GM23248 (cell line): ENCODE measurements around the gene PTGDR. TPM values are rescaled to one million over a fixed set of nuclear protein-coding genes. Genes with fewer than 3 reads are reported as not detected.
A peak's percentile ranks its signal among the peaks of the same experiment; 100 is the strongest.

Source experiments
- DNase-seq: peaks from one replicate; pipeline ENCODE4 v3.0.0-alpha.2; 2015
- H2AFZ ChIP-seq: fragments of 200-600 bp; sonication (generic); 2 replicates; pipeline ENCODE4 v1.6.1; 2016; ENCODE audit warnings: antibody characterized with exemption
- H3F3A ChIP-seq: fragments of 200-600 bp; sonication (generic); 2 replicates; pipeline ENCODE4 v1.6.1; 2016; ENCODE audit warnings: mild to moderate bottlenecking, antibody characterized with exemption, mixed run types; ENCODE audit not compliant: insufficient read depth
- H3K27ac ChIP-seq: fragments of 200-600 bp; sonication (generic); 2 replicates; pipeline ENCODE4 v1.5.1; 2016; ENCODE audit warnings: mild to moderate bottlenecking
- H3K27me3 ChIP-seq: fragments of 200-600 bp; sonication (generic); replicated peaks from 2 replicates; pipeline ENCODE4 v1.6.1; 2016; ENCODE audit warnings: mild to moderate bottlenecking; ENCODE audit not compliant: insufficient read depth
- H3K36me3 ChIP-seq: fragments of 200-600 bp; sonication (generic); 2 replicates; pipeline ENCODE4 v1.6.1; 2016; ENCODE audit warnings: low read depth, mild to moderate bottlenecking
- H3K4me1 ChIP-seq: fragments of 200-600 bp; sonication (generic); 2 replicates; pipeline ENCODE4 v1.6.1; 2016; ENCODE audit warnings: mild to moderate bottlenecking; ENCODE audit not compliant: insufficient read depth
- H3K4me2 ChIP-seq: fragments of 200-600 bp; sonication (generic); one replicate; pipeline ENCODE4 v1.6.1; 2016; ENCODE audit warnings: mild to moderate bottlenecking; ENCODE audit not compliant: unreplicated experiment
- H3K4me3 ChIP-seq: fragments of 200-600 bp; sonication (generic); 2 replicates; pipeline ENCODE4 v1.5.1; 2016; ENCODE audit warnings: mild to moderate bottlenecking
- H3K79me2 ChIP-seq: fragments of 200-600 bp; sonication (generic); 2 replicates; pipeline ENCODE4 v1.6.1; 2016; ENCODE audit warnings: mild to moderate bottlenecking; ENCODE audit not compliant: insufficient read depth
- H3K9ac ChIP-seq: fragments of 200-600 bp; sonication (generic); 2 replicates; pipeline ENCODE4 v1.6.1; 2016; ENCODE audit warnings: mild to moderate bottlenecking
- H3K9me2 ChIP-seq: fragments of 200-600 bp; sonication (generic); 2 replicates; pipeline ENCODE4 v1.6.1; 2016; ENCODE audit warnings: mixed run types, mild to moderate bottlenecking, moderate library complexity; ENCODE audit not compliant: insufficient read depth
- H3K9me3 ChIP-seq: fragments of 200-600 bp; sonication (generic); one replicate; pipeline ENCODE4 v1.6.1; 2017; ENCODE audit warnings: low read depth
- H4K20me1 ChIP-seq: fragments of 200-600 bp; sonication (generic); 2 replicates; pipeline ENCODE4 v1.6.0; 2016; ENCODE audit not compliant: insufficient read depth
- EZH2 ChIP-seq: fragments of 200-600 bp; sonication (generic); IDR thresholded peaks from 2 replicates; pipeline ENCODE4 v1.6.1; 2018; ENCODE audit warnings: antibody characterized with exemption, mild to moderate bottlenecking; ENCODE audit not compliant: insufficient read depth, poor library complexity, severe bottlenecking
- EZH2phosphoT487 ChIP-seq: fragments of 200-600 bp; sonication (generic); IDR thresholded peaks from 2 replicates; pipeline ENCODE4 v1.6.1; 2018; ENCODE audit warnings: antibody characterized with exemption, moderate library complexity, mild to moderate bottlenecking, low read depth; ENCODE audit not compliant: insufficient read depth
- WGBS, 2 experiments: methylation state at CpG; one replicate each; pipeline ENCODE4 v1.1.6; 2015 to 2017; ENCODE audit warnings: low lambda C conversion rate in 2 of 2, low coverage in 1 of 2; ENCODE audit errors: missing lambda C conversion rate in 2 of 2; 5-methylcytosine and 5-hydroxymethylcytosine counted together
- in situ Hi-C: fragments of 300-500 bp; cut with MboI; formaldehyde crosslinking; loops from 2 replicates; pipeline ENCODE4 v1.15.0; 2020
- polyA plus RNA-seq: library from polyadenylated mRNA; unstranded; fragments of >200 nt; fragmentation: Nextera tagmentation; extraction: Ambion mirVana; gene quantifications from 2 replicates; pipeline ENCODE4 v1.2.1, GENCODE V29; 2016
- total RNA-seq: library from RNA; depleted of rRNA; stranded (reverse); fragments of >200 nt; shearing (Covaris generic); gene quantifications from 2 replicates; pipeline ENCODE4 v1.2.3, GENCODE V29; 2014

Gene PTGDR
- total and polyA plus RNA-seq, 2 experiments from 2014 or later = 0.09 TPM; not detected in 1

DNA sequence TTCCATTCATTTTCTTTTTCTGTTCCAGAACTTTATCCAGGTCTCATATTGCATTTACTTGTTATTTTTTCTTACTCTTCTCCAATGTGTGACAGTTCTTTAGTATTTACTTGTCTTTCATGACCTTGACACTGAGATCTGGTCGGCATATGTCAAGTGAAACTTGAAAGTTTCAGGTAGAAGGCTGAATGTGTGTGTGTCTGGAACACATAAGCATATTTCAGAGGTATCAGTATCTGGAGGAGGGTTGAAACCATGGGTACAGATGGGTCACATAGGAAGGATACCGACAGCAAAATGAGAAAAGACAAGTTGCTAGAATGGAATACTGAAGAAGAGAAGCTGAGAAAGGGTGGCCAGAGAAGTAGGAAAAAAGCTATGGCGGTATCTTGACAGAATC is 22.5 kb upstream of the PTGDR start:
- Histone ChIP-seq H3K36me3 (no peaks in the 10 kb centered on the region), H2AFZ (no peak overlapping the region), H3K4me2 (no peak overlapping the region), H3K4me3 (no peak overlapping the region), H3K9ac (no peak overlapping the region), H3K9me3 (no peaks in the 10 kb centered on the region), H4K20me1 (no peaks in the 10 kb centered on the region), H3K79me2 (no peaks in the 10 kb centered on the region), H3K9me2 (peaks cover 3% of the 10 kb centered on the region), H3F3A (peaks cover 18% of the 10 kb centered on the region), H3K4me1 (peaks cover 22% of the 10 kb centered on the region), H3K27ac (no peak overlapping the region), H3K27me3 (no peaks in the 10 kb centered on the region; the same call in 1 of the 2 replicates)
- TF ChIP-seq EZH2 (no peak), EZH2phosphoT487 (no peak)
- in situ Hi-C loops = no loop called here
- no peak for DNase-seq
- 56 to 59% methylated on average over 3 of the region's 3 CpGs for WGBS, 2 experiments

DNA sequence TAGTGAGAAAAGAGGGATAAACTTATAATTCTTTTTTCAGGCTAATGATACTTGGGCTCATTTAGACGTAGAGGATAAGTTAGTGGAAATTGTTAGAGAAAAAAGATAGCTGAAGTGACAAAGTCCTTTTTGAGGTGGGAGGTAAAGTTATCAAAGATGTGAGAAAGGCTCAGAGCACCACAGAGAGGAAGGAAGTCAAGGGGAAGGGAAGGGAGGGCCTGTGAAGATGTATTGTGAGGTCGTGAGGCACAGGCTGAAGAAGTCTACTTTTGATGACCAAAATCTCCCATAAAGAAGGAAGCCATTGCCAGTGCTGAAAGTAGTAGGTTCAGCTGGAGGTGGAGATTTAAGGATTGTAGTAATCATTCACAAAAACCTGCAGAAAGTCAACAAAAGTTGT is 19.4 kb upstream of the PTGDR start:
- TF ChIP-seq EZH2phosphoT487 (no peak), EZH2 (no peak)
- H2AFZ ChIP-seq = no peak overlapping the region
- H3K27ac ChIP-seq = no peak overlapping the region
- H3K9me2 ChIP-seq = peaks cover 3% of the 10 kb centered on the region
- H4K20me1 ChIP-seq = no peaks in the 10 kb centered on the region
- no peaks in the 10 kb centered on the region; the same call in 1 of the 2 replicates for H3K27me3 ChIP-seq
- no peak overlapping the region for H3K4me3 ChIP-seq
- H3F3A ChIP-seq = peaks cover under 1% of the 10 kb centered on the region; the same call in 1 of the 2 replicates
- in situ Hi-C loops = no loop called here
- H3K9ac ChIP-seq = no peak overlapping the region
- H3K4me2 ChIP-seq = no peak overlapping the region
- no peaks in the 10 kb centered on the region for H3K36me3 ChIP-seq
- WGBS, 2 experiments = 90 to 94% methylated on average over 2 of the region's 2 CpGs
- peaks cover 6% of the 10 kb centered on the region; the same call in 1 of the 2 replicates for H3K4me1 ChIP-seq
- no peaks in the 10 kb centered on the region for H3K79me2 ChIP-seq
- H3K9me3 ChIP-seq = no peaks in the 10 kb centered on the region
- DNase-seq = no peak

DNA sequence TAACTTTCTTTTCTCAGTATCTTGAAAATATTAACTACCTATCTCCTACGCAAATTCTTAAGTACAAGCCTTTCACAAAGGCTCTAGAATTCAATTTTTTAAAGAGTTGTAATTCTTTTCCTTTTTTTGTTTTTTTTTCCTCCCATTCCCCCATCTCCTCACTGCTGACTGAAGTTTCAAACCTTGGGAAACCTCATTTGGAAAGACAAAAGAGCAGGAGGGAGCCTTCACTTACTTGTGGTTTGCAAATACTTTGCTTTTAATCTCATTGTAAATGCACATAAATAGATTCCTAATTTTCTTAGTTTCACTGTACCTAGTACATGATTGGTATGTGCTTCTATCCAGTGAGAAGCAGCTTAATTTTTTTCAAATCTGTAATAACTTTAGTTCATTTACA is 15.8 kb upstream of the PTGDR start:
- Histone ChIP-seq H3K79me2 (no peaks in the 10 kb centered on the region), H3K4me3 (no peak overlapping the region), H3K27ac (no peak overlapping the region), H2AFZ (no peak overlapping the region), H3F3A (peaks cover 7% of the 10 kb centered on the region; the same call in 1 of the 2 replicates), H3K4me1 (0 out of 2 replicates have a peak, but pooled peaks cover 9% of the 10 kb centered on the region), H3K4me2 (no peak overlapping the region), H3K27me3 (no peaks in the 10 kb centered on the region; the same call in 1 of the 2 replicates), H3K9me3 (no peaks in the 10 kb centered on the region), H3K9ac (no peak overlapping the region), H3K36me3 (no peaks in the 10 kb centered on the region), H4K20me1 (no peaks in the 10 kb centered on the region), H3K9me2 (peaks cover 3% of the 10 kb centered on the region; the same call in 1 of the 2 replicates)
- no peak for DNase-seq
- in situ Hi-C loops = no loop called here
- 40 to 67% methylated on average over 1 of the region's 1 CpG for WGBS, 2 experiments
- no peak for TF ChIP-seq EZH2
- no peak for TF ChIP-seq EZH2phosphoT487

DNA sequence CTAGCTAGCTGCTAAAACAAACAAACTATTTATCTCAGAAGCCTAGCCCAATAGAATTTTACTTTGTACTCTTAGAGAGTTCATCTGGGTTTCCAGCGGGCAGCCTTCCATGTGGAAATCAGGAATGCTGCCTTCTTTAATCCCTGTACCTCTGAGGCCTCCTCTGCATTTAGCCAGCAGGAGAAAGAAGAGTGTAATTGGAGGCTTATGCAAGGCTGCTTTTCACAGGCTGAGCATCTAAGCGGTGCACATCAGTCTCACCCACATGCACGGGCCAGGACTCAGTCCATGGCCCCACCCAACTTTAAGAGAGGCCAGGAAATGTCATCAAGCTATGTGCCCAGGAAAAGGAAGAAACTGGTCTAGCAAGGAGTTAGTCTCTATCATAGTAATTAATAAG is 14.0 kb upstream of the PTGDR start:
- Histone ChIP-seq H3K79me2 (no peaks in the 10 kb centered on the region), H3K36me3 (no peaks in the 10 kb centered on the region), H3F3A (peaks cover 7% of the 10 kb centered on the region; the same call in 1 of the 2 replicates), H3K9me3 (no peaks in the 10 kb centered on the region), H3K4me2 (peak overlapping the region; percentile 2), H3K27me3 (no peaks in the 10 kb centered on the region; the same call in 1 of the 2 replicates), H3K4me1 (0 out of 2 replicates have a peak, but pooled peaks cover 9% of the 10 kb centered on the region), H3K27ac (no peak overlapping the region), H3K4me3 (no peak overlapping the region), H3K9ac (no peak overlapping the region), H2AFZ (no peak overlapping the region), H4K20me1 (no peaks in the 10 kb centered on the region), H3K9me2 (peaks cover 3% of the 10 kb centered on the region; the same call in 1 of the 2 replicates)
- TF ChIP-seq EZH2phosphoT487 (no peak), EZH2 (no peak)
- 23 to 33% methylated on average over 3 of the region's 3 CpGs for whole genome bisulfite sequencing, 2 experiments
- peak; percentile 61 for DNase-seq
- in situ Hi-C loops = no loop called here
